Activated T-cell treated with anti-CD3 and anti-CD28 coated beads for 1 hour (primary cell): Measurements from ENCODE around the gene SIAH2.

Source experiments
- DNase-seq: peaks from one replicate; pipeline ENCODE4 v3.0.0-alpha.2; 2020; ENCODE audit warnings: low read depth

Gene SIAH2

GRCh38 chr3:150773616-150774192 lies 10.7 kb upstream of the SIAH2 start:
- no peak for DNase-seq

GRCh38 chr3:150771600-150771999 lies 8.6 kb upstream of the SIAH2 start:
- DNase-seq, result no peak

GRCh38 chr3:150770681-150771080 lies 7.7 kb upstream of the SIAH2 start:
- no peak for DNase-seq

- DNase-seq, result no peak
Observed at GRCh38 chr3:150766742-150767141, 3.8 kb upstream of the SIAH2 start.

- DNase-seq, result no peak
Observed at GRCh38 chr3:150765949-150766720, 3.2 kb upstream of the SIAH2 start.

GRCh38 chr3:150764967-150765366 lies 2.0 kb upstream of the SIAH2 start:
- no peak for DNase-seq

- DNase-seq, result no peak
Observed at GRCh38 chr3:150764566-150764965, 1.6 kb upstream of the SIAH2 start.

- DNase-seq, result peak; percentile 42
Observed at GRCh38 chr3:150763841-150764483, 993 bp upstream of the SIAH2 start.

GRCh38 chr3:150762662-150763121 lies 277 bp downstream of the SIAH2 start:
- DNase-seq, result no peak

- DNase-seq, result peak; percentile 19
Observed at GRCh38 chr3:150761831-150762661, 923 bp downstream of the SIAH2 start.

- no peak for DNase-seq
Observed at GRCh38 chr3:150760431-150761200, 2.4 kb downstream of the SIAH2 start.

- no peak for DNase-seq
Observed at GRCh38 chr3:150759947-150760346, 3.0 kb downstream of the SIAH2 start.

GRCh38 chr3:150759319-150759718 lies 3.6 kb downstream of the SIAH2 start:
- no peak for DNase-seq

GRCh38 chr3:150757768-150758167 lies 5.2 kb downstream of the SIAH2 start:
- no peak for DNase-seq

GRCh38 chr3:150757364-150757763 lies 5.6 kb downstream of the SIAH2 start:
- no peak for DNase-seq

GRCh38 chr3:150756491-150757059 lies 6.4 kb downstream of the SIAH2 start:
- DNase-seq, result no peak

GRCh38 chr3:150755902-150756301 lies 7.1 kb downstream of the SIAH2 start:
- no peak for DNase-seq

- no peak for DNase-seq
Observed at GRCh38 chr3:150754896-150755295, 8.1 kb downstream of the SIAH2 start.

- DNase-seq, result no peak
Observed at GRCh38 chr3:150751781-150752263, 11.1 kb downstream of the SIAH2 start.

- DNase-seq, result no peak
Observed at GRCh38 chr3:150749255-150749654, 13.7 kb downstream of the SIAH2 start.

GRCh38 chr3:150748684-150749047 lies 14.3 kb downstream of the SIAH2 start:
- DNase-seq, result no peak
